ENCODE measurements around the gene ATP5F1D.

Gene ATP5F1D

DNA sequence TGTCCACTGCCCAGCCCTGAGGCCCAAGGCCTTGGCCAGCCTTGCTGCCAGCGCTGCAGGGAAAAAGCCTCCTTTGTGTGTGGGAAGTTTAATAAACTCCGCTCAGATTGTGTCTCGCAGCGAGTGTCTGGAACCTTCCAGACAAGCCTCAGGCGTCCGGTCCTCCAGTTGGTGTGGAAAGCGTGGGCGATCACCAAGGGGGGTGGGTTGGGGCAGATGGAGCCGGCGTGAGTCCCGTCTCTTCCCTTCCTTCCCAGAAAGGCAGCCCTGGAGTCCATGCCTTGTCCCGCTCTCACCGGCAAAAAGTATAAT is 31.4 kb upstream of the ATP5F1D start:
- TF ChIP-seq MYC (IDR thresholded peaks at IDR 0.05; ENCODE audit: low read depth, low read length), result no peak
- TF ChIP-seq, protein P1, sequence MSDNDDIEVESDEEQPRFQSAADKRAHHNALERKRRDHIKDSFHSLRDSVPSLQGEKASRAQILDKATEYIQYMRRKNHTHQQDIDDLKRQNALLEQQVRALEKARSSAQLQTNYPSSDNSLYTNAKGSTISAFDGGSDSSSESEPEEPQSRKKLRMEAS (IDR thresholded peaks at IDR 0.05; ENCODE audit: low read depth, low read length), result no peak
- TF ChIP-seq POLR2A (IDR thresholded peaks at IDR 0.05; ENCODE audit: extremely low read depth, insufficient read length), result no peak
- TF ChIP-seq CTCF (IDR thresholded peaks at IDR 0.05; ENCODE audit: low read depth, low read length), result no peak
- DNase-seq (ENCODE audit: low read depth), result no peak
- no peak overlapping the region for H3K4me3 ChIP-seq (ENCODE audit: low read depth, low read length)

- TF ChIP-seq, protein P1 (IDR thresholded peaks at IDR 0.05; ENCODE audit: low read depth, low read length), result no peak
- no peak for TF ChIP-seq POLR2A (IDR thresholded peaks at IDR 0.05; ENCODE audit: extremely low read depth, insufficient read length)
- TF ChIP-seq MYC (IDR thresholded peaks at IDR 0.05; ENCODE audit: low read depth, low read length), result no peak
- TF ChIP-seq CTCF (IDR thresholded peaks at IDR 0.05; ENCODE audit: low read depth, low read length), result no peak
- DNase-seq (ENCODE audit: low read depth), result no peak
Measured at GRCh38 chr19:1211494-1212234, 29.9 kb upstream of the ATP5F1D start.

GRCh38 chr19:1213391-1214286 is 27.9 kb upstream of the ATP5F1D start:
- no peak for DNase-seq (ENCODE audit: low read depth)
- TF ChIP-seq CTCF (IDR thresholded peaks at IDR 0.05; ENCODE audit: low read depth, low read length) (no peak), POLR2A (IDR thresholded peaks at IDR 0.05; ENCODE audit: extremely low read depth, insufficient read length) (no peak), MYC (IDR thresholded peaks at IDR 0.05; ENCODE audit: low read depth, low read length) (no peak)
- TF ChIP-seq, protein P1 (IDR thresholded peaks at IDR 0.05; ENCODE audit: low read depth, low read length), result no peak
- H3K4me3 ChIP-seq (ENCODE audit: low read depth, low read length), result no peak overlapping the region

More at GRCh38 chr19:1211494-1212234, 29.9 kb upstream of the ATP5F1D start:
- H3K4me3 ChIP-seq (ENCODE audit: low read depth, low read length), result no peak overlapping the region

DNA sequence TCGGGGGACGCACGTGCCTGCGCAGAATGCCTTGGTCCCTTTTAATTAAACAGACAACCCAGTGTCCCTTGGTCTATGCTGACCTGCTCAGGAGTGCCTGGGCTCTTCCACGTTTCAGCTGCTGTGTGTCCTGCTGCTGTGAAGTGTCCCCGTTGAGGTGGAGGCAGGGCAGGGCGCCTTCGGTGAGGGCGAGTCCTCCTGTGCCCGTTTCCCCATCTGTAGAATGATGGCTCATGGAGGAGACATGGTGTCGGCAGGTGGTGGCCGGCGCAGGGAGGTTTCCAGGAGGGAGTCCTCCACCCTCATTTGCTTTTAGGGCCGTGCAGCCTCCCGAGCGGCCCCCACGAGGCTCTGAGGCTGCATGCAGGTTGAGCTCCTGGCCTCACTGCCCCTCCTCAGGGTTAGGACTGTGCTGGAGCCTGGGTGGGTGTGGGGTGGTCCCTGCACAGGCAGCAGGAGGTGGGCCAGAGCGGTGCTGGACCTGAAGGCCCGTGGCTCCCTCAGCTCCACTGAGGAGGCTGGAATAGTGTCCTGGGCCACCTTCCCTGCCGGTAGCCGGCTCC is 27.2 kb upstream of the ATP5F1D start:
- no peak for DNase-seq (ENCODE audit: low read depth)
- TF ChIP-seq POLR2A (IDR thresholded peaks at IDR 0.05; ENCODE audit: extremely low read depth, insufficient read length), result no peak
- TF ChIP-seq, protein P1 (IDR thresholded peaks at IDR 0.05; ENCODE audit: low read depth, low read length), result no peak
- no peak for TF ChIP-seq MYC (IDR thresholded peaks at IDR 0.05; ENCODE audit: low read depth, low read length)
- TF ChIP-seq CTCF (IDR thresholded peaks at IDR 0.05; ENCODE audit: low read depth, low read length), result no peak
- H3K4me3 ChIP-seq (ENCODE audit: low read depth, low read length), result no peak overlapping the region

DNA sequence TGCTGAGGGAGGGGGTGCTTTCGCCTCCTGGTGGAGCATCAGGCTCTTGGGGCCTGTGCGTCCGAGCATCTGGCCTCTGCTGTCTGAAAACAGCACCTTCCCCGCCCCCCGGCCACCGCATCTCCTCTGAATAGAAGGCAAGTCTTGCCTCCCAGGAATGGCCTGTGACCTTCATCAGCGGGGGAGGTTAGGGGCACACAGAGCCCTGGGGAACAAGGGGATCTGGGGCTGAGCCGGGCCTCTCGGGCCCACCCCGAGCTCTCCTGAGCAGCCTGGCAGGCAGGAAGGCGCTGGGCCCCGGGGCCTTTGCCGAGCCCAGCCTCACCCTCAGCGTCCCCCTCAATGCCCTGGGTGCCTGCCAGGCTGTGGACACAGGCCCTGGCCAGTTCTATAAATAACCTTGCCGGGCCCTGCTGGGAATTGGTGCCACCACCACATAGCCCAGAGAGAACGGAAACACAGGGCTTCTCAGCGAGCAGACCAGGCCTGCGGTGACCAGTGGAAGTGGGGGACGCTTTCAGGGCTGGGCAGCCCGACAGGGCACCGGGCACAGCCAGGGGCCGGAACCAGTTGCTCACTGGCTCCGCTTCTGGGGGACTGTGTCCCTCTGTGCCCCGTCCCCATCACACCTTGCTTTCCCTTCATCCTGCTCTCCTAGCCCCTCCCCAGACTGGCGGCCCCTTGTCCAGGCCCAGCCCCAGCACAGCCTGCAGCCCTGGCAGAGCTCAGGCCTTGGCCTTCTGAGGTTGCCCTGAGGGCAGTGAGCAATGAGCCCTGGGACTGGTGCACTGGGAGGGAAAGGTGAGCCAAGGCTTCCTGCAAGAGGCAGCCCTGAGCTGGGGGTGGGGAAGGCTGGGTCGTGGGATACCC is 26.5 kb upstream of the ATP5F1D start:
- DNase-seq (ENCODE audit: low read depth), result no peak
- TF ChIP-seq POLR2A (IDR thresholded peaks at IDR 0.05; ENCODE audit: extremely low read depth, insufficient read length) (no peak), MYC (IDR thresholded peaks at IDR 0.05; ENCODE audit: low read depth, low read length) (no peak), CTCF (IDR thresholded peaks at IDR 0.05; ENCODE audit: low read depth, low read length) (no peak)
- TF ChIP-seq, protein P1 (IDR thresholded peaks at IDR 0.05; ENCODE audit: low read depth, low read length), result no peak
- H3K4me3 ChIP-seq (ENCODE audit: low read depth, low read length), result no peak overlapping the region

Data from NB4 (cell line).